HG03135 (cell line): ENCODE measurements around the gene MAST4.
"Not testable (repeated sequence)": the region's sequence is repeated elsewhere in the genome, so short reads cannot be mapped to it uniquely, and the experiment has no call there.

Experiments used
- ATAC-seq: cut with Tn5 transposase; IDR thresholded peaks from one replicate; pipeline ENCODE4 v1.9.1; 2021; ENCODE audit warnings: mild to moderate bottlenecking, moderate library complexity; ENCODE audit not compliant: unreplicated experiment

The MAST4 gene

DNA sequence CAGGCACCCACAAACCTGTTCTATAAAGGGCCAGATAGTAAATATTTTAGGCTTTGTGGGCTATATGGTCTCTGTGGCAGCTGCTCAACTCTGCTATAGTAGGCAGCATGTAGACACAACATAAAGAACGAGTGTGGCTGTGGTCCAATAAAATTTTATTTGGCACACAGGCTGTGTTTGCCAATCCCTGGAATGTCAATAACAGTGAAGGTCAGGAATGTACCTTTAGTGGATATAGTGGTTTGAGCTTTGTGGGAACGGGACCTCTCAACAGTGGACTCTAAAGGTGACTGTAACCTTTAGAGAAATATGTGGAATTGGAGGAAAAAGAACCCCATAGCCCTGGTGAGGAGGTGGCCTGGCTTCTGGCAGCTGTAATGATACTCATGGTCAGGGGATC is 145.2 kb downstream of the MAST4 start:
- ATAC-seq: no peak

- ATAC-seq: no peak
Measured at GRCh38 chr5:66742083-66742895, 146.1 kb downstream of the MAST4 start.

DNA sequence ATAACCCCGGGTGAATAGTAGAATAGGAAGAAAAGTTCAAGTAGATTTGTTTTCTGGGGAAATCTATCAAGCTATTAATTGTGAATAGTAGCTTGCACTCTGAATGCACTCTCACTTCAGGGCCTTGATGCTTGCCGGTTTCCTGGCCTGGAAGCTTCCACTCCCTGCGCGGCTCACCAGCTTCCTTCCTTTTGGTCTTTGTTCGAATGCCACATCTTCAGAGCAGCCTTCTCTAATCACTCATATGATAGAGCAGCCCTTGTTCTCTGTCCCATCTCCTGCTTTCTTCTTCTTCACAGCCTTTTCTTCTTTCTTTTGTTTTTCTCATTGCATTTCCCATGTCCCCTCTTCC is 146.7 kb downstream of the MAST4 start:
- ATAC-seq: no peak

DNA sequence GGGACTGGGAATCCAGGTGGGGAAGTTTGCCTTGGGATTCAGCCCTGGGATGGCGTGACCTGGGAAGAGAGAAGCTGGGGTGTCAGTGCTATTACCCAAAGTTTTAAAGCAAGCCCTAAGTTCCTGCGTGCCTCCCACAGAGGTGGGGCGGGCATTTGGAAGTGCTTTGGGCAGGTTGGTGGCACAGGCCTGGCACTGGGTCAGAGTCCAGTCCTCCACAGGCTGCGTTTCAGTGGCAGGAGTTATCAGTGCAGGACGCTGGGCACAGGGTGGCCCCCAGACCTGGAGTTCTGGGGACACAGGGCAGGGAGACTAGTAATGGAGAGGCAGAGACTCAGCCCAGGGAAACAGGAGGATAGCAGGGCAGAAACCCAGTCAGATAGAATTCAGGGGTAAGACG is 147.2 kb downstream of the MAST4 start:
- ATAC-seq: no peak

- no peak for ATAC-seq
Measured at GRCh38 chr5:66744040-66744439, 147.8 kb downstream of the MAST4 start.

GRCh38 chr5:66745297-66745696 is 149.1 kb downstream of the MAST4 start:
- ATAC-seq: no peak

- no peak for ATAC-seq
Measured at GRCh38 chr5:66747607-66748006, 151.4 kb downstream of the MAST4 start.

DNA sequence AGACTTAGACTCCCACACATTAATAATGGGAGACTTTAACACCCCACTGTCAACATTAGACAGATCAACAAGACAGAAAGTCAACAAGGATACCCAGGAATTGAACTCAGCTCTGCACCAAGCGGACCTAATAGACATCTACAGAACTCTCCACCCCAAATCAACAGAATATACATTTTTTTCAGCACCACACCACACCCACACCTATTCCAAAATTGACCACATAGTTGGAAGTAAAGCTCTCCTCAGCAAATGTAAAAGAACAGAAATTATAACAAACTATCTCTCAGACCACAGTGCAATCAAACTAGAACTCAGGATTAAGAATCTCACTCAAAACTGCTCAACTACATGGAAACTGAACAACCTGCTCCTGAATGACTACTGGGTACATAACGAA is 156.5 kb downstream of the MAST4 start:
- ATAC-seq: not testable (repeated sequence)

- ATAC-seq: no peak
Measured at GRCh38 chr5:66757219-66757833, 161.1 kb downstream of the MAST4 start.

GRCh38 chr5:66757834-66758371 is 161.7 kb downstream of the MAST4 start:
- ATAC-seq: no peak

- ATAC-seq: no peak
Measured at GRCh38 chr5:66769030-66769733, 173.0 kb downstream of the MAST4 start.

GRCh38 chr5:66769839-66770617 is 173.8 kb downstream of the MAST4 start:
- no peak for ATAC-seq

DNA sequence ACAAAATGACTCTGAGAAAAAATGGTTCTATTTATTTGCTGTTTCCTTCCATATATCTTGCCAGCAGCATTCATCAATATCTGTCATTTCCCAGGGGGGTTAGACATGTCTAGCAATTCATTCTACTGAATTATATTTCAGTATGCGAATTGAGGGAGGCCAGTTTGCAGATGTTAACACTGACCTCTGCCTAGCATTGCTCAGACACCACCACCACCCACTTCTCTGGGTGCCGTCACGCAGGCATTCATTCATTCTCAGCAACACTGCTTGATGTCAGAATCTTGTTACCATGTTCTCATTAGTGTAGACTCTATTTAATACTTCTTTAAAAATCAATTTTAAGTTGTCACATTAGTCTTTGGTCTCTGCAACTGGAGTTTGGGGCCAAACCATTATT is 181.7 kb downstream of the MAST4 start:
- no peak for ATAC-seq

- ATAC-seq: no peak
Measured at GRCh38 chr5:66779528-66779927, 183.3 kb downstream of the MAST4 start.

DNA sequence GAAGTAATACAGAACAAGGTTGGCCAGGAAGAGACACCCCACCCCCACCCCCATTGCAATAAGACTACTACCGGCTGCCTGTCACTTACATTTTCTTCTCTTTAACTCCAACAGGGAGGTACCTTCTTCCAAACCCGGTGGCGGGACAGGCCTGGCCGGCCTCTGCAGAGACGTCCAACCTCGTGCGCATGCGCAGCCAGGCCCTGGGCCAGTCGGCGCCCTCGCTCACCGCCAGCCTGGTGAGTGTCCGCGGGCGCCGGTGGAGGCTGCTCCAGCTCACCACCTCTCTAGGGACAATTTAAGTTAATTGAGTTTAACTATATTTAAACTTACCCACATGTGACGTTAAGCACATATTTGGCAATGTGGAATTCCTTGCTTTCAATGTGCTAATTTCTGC is 192.4 kb downstream of the MAST4 start:
- ATAC-seq: no peak

DNA sequence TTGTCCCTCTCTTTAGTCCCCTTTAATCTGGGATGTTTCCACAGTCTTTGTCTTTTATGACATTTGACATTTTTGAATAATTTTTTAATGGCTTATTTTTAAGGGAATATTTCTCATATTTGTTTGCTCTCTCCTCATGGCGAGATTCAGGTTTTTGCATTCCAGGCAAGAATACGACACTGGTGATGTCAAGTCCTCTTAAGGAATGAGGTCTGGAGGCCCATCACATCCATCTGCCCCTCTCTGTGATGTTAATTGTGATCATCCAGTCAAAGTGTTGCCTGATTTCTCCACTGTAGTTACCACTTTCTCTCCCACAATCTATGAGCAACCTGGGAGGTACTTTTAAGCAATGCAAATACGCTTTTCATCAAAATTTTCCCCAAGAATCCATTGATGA is 193.2 kb downstream of the MAST4 start:
- no peak for ATAC-seq

- no peak for ATAC-seq
Measured at GRCh38 chr5:66793049-66793448, 196.9 kb downstream of the MAST4 start.

DNA sequence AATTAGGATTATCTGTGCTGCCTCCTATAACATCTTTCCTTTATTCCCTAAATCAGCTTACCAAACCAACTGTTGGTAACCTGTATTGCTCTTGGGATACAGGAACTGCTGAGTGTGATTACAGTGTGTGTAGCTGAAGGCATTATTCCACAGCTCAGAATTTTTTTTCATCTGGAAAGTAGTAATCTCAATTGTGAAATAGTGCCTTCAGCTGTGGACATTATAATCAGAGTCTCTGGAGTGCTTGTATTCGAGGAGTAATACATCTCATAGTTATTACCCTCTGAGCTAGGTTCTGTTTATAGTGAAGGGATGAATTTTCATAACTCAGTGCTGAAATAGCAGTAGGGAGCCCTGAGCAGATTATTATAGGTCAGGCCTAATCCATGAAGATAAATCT is 199.5 kb downstream of the MAST4 start:
- ATAC-seq: no peak

GRCh38 chr5:66796305-66797292 is 200.4 kb downstream of the MAST4 start:
- ATAC-seq: no peak

DNA sequence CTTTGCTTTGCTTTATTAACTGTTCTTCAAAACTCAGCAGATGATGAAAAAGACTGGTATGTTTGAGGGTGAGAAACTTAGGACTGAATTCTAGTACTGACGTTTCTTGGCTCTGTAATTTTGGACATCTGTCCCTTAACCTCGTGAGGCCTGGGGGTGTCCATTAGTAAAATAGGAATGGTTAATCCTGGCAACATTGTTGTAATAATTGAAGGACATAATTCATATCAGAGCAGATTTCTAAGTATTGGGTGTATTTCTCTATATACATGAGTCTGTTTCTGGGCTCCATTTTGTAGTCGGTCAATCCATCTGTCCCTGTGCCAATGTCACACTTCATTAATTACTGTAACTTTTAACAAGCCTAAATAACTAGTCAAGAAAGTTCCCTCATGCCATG is 206.7 kb downstream of the MAST4 start:
- no peak for ATAC-seq
